H1 (cell line): ENCODE measurements around the gene ZMAT5.

ENCODE experiments used
- CEBPB ChIP-seq: IDR thresholded peaks from 2 replicates; pipeline ENCODE4 v1.6.1; 2012; ENCODE audit warnings: low read depth, low read length
- NRF1 ChIP-seq: IDR thresholded peaks from 2 replicates; pipeline ENCODE4 v1.6.1; 2011; ENCODE audit warnings: mild to moderate bottlenecking, low read depth, low read length, improper control_type of control experiment
- POLR2A ChIP-seq, 2 experiments: IDR thresholded peaks; 1 replicate in 1 of 2; 2 replicates in 1 of 2; pipeline ENCODE4 v1.6.1; 2011; ENCODE audit warnings: low read depth in 2 of 2, low read length in 2 of 2, mild to moderate bottlenecking in 2 of 2; ENCODE audit errors: control extremely low read depth in 1 of 2
- RNF2 ChIP-seq: fragments of 200-900, 300-1000 bp; sonication (generic); IDR thresholded peaks from 2 replicates; pipeline ENCODE4 v1.7.1; 2016; ENCODE audit warnings: borderline replicate concordance, low read depth, mild to moderate bottlenecking, antibody characterized with exemption, low read length; ENCODE audit not compliant: poor library complexity, severe bottlenecking; ENCODE audit errors: missing control alignments
- SP1 ChIP-seq: IDR thresholded peaks from 2 replicates; pipeline ENCODE4 v1.6.1; 2011; ENCODE audit warnings: low read depth, low read length
- TF ChIP-seq, protein P1 (sequence below): IDR thresholded peaks from 2 replicates; pipeline ENCODE4 v1.6.1; 2011; ENCODE audit warnings: low read depth, mild to moderate bottlenecking, low read length; ENCODE audit not compliant: insufficient read depth
- TF ChIP-seq, protein P2 (sequence below), 3 experiments: IDR thresholded peaks; 1 replicate in 2 of 3; 2 replicates in 1 of 3; pipeline versions ENCODE4 v1.5.1 to v1.6.1; 2011; ENCODE audit warnings: low read length in 3 of 3, mild to moderate bottlenecking in 3 of 3, inconsistent platforms in 2 of 3, low read depth in 1 of 3, moderate library complexity in 1 of 3; ENCODE audit not compliant: insufficient read depth in 1 of 3; ENCODE audit errors: control extremely low read depth in 1 of 3
- TF ChIP-seq, protein P3 (sequence below): IDR thresholded peaks from 2 replicates; pipeline ENCODE4 v1.6.1; 2012; ENCODE audit warnings: inconsistent platforms
- TF ChIP-seq, protein P4 (sequence below): IDR thresholded peaks from 2 replicates; pipeline ENCODE4 v1.6.1; 2012; ENCODE audit warnings: low read length, inconsistent platforms

DNA sequence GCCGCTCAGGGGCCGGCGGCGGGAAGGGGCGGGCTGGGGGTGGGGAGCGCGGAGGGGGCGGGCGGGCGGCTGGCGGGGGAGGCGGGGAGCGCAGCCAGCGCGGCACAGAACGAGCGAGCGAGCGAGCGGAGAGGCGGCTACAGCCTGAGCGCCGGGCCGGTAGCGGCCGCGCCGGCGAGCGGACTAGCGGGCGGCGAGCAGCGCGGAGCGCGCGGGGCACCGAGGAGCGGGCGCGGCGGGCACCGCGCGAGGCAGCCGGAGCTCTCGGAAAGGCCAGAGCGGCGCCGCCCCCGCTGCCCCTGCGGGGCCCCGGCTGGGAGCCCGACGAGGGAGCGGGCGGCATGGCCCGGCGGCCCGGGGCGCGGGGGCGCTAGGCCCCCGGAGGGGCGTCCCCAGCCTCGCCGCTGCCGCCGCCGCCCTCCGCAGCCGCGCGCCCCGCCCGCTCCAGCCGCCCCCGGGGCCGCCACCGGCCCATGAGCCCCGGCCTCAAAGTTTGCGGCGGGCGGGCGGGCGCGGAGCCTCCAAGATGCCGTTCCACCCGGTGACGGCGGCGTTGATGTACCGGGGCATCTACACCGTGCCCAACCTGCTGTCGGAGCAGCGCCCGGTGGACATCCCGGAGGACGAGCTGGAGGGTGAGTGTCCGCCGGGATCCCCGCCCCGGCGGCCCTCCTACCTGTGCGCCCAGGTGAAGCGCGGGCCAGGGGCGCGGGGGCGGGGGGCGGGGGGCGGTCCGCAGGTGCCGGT lies 46.7 kb downstream of the ZMAT5 start, which contains the start of gene CABP7:
- TF ChIP-seq CEBPB: no peak
- TF ChIP-seq, protein P1, sequence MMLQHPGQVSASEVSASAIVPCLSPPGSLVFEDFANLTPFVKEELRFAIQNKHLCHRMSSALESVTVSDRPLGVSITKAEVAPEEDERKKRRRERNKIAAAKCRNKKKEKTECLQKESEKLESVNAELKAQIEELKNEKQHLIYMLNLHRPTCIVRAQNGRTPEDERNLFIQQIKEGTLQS: no peak
- TF ChIP-seq NRF1: no peak
- TF ChIP-seq, protein P2, sequence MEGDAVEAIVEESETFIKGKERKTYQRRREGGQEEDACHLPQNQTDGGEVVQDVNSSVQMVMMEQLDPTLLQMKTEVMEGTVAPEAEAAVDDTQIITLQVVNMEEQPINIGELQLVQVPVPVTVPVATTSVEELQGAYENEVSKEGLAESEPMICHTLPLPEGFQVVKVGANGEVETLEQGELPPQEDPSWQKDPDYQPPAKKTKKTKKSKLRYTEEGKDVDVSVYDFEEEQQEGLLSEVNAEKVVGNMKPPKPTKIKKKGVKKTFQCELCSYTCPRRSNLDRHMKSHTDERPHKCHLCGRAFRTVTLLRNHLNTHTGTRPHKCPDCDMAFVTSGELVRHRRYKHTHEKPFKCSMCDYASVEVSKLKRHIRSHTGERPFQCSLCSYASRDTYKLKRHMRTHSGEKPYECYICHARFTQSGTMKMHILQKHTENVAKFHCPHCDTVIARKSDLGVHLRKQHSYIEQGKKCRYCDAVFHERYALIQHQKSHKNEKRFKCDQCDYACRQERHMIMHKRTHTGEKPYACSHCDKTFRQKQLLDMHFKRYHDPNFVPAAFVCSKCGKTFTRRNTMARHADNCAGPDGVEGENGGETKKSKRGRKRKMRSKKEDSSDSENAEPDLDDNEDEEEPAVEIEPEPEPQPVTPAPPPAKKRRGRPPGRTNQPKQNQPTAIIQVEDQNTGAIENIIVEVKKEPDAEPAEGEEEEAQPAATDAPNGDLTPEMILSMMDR (IDR thresholded peaks at IDR 0.05; ENCODE audit: control extremely low read depth in 1 of 3, insufficient read depth in 1 of 3, low read depth in 1 of 3, low read length in 3 of 3): no peak
- TF ChIP-seq, protein P3, sequence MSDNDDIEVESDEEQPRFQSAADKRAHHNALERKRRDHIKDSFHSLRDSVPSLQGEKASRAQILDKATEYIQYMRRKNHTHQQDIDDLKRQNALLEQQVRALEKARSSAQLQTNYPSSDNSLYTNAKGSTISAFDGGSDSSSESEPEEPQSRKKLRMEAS: no peak
- TF ChIP-seq POLR2A (IDR thresholded peaks at IDR 0.05; ENCODE audit: control extremely low read depth in 1 of 2, low read depth in 2 of 2, low read length in 2 of 2): no peak
- TF ChIP-seq, protein P4, sequence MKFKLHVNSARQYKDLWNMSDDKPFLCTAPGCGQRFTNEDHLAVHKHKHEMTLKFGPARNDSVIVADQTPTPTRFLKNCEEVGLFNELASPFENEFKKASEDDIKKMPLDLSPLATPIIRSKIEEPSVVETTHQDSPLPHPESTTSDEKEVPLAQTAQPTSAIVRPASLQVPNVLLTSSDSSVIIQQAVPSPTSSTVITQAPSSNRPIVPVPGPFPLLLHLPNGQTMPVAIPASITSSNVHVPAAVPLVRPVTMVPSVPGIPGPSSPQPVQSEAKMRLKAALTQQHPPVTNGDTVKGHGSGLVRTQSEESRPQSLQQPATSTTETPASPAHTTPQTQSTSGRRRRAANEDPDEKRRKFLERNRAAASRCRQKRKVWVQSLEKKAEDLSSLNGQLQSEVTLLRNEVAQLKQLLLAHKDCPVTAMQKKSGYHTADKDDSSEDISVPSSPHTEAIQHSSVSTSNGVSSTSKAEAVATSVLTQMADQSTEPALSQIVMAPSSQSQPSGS: no peak
- no peak for TF ChIP-seq RNF2
- no peak for TF ChIP-seq SP1
